AG04449 (cell line): ENCODE data around the gene MATN3.
A peak's percentile ranks its signal among the peaks of the same experiment; 100 is the strongest.

ENCODE experiments used
- CTCF ChIA-PET: fragments of 350-600 bp; formaldehyde crosslinking; extraction: SDS; loops from one replicate; lab custom pipeline; 2021; ENCODE audit warnings: antibody characterized with exemption; lab: Yijun Ruan, JAX
- POLR2A ChIA-PET: fragments of 400-600, 350-600 bp; formaldehyde crosslinking; extraction: SDS; loops from one replicate; lab custom pipeline; 2020; ENCODE audit warnings: antibody characterized with exemption, inconsistent platforms; lab: Yijun Ruan, JAX
- DNase-seq: peaks from one replicate; pipeline ENCODE4 v3.0.0-alpha.2; 2010; ENCODE audit warnings: low read depth, low spot score
- H3K4me3 ChIP-seq: 2 replicates; pipeline ENCODE4 v1.5.1; 2011; ENCODE audit warnings: low read depth, mild to moderate bottlenecking, control low read depth, low read length
- TF ChIP-seq, protein P1 (sequence below): IDR thresholded peaks from one replicate; pipeline ENCODE4 v1.5.1; 2011; ENCODE audit warnings: mild to moderate bottlenecking, moderate library complexity, low read length, control low read depth, inconsistent platforms; ENCODE audit not compliant: insufficient read depth; ENCODE audit errors: missing control alignments

MATN3 gene, protein sequence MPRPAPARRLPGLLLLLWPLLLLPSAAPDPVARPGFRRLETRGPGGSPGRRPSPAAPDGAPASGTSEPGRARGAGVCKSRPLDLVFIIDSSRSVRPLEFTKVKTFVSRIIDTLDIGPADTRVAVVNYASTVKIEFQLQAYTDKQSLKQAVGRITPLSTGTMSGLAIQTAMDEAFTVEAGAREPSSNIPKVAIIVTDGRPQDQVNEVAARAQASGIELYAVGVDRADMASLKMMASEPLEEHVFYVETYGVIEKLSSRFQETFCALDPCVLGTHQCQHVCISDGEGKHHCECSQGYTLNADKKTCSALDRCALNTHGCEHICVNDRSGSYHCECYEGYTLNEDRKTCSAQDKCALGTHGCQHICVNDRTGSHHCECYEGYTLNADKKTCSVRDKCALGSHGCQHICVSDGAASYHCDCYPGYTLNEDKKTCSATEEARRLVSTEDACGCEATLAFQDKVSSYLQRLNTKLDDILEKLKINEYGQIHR

DNA sequence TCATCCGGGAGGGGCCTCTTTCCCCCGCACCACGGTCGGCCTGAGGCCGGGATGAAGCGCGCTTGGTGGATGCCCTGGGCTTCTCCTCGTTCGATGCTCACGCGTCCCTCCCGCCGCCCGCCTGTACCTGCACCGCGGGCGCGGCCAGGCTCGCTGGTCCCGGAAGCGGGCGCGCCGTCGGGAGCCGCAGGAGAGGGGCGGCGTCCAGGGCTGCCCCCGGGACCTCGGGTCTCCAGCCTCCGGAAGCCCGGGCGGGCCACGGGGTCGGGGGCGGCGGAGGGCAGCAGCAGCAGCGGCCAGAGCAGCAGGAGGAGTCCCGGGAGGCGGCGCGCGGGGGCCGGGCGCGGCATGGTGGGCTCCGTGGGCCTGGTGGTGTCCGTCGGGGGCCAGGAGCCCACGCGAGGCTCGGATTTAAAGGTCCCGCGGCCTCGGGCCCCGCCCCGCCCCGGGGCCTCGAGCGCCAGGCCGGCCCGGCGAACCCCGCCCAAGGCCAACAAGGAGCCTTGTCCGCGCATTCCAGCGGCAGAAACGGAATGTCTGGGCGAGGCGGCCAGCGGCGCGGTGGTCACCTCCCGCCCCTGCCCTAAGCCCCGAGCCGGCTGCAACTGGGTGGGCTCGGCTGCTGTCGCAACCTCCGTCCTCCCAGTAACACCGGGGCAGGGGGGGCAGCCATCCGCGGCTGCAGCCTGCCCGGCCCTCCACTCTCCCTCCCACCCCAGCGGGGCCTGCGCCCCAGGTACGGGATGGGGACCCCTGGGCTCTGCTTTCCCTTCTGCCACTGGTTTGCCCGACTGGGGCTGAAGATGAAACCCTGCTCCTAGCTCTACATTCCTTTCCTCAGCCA is at the start of gene MATN3:
TSS of gene MATN3 (minus strand) at position 387 of the 844 bp plus-strand sequence. CDS start at position 350, 37 bp downstream.
- TF ChIP-seq, protein P1, sequence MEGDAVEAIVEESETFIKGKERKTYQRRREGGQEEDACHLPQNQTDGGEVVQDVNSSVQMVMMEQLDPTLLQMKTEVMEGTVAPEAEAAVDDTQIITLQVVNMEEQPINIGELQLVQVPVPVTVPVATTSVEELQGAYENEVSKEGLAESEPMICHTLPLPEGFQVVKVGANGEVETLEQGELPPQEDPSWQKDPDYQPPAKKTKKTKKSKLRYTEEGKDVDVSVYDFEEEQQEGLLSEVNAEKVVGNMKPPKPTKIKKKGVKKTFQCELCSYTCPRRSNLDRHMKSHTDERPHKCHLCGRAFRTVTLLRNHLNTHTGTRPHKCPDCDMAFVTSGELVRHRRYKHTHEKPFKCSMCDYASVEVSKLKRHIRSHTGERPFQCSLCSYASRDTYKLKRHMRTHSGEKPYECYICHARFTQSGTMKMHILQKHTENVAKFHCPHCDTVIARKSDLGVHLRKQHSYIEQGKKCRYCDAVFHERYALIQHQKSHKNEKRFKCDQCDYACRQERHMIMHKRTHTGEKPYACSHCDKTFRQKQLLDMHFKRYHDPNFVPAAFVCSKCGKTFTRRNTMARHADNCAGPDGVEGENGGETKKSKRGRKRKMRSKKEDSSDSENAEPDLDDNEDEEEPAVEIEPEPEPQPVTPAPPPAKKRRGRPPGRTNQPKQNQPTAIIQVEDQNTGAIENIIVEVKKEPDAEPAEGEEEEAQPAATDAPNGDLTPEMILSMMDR, result no peak
- ChIA-PET POLR2A (interaction anchor here (0.6 kb wide), 1 partner anchor 432 kb away, joined by 3 read pairs; no protein-coding TSS in a partner anchor), CTCF (interaction anchor here (0.8 to 6.7 kb wide), 12 partner anchors 9 to 279 kb away, joined by 4 to 349 read pairs (median 58); partner anchors contain the start of gene LAPTM4A)
- DNase-seq, result no peak
- peak within 1 kb of the TSS; percentile 55 for H3K4me3 ChIP-seq

DNA sequence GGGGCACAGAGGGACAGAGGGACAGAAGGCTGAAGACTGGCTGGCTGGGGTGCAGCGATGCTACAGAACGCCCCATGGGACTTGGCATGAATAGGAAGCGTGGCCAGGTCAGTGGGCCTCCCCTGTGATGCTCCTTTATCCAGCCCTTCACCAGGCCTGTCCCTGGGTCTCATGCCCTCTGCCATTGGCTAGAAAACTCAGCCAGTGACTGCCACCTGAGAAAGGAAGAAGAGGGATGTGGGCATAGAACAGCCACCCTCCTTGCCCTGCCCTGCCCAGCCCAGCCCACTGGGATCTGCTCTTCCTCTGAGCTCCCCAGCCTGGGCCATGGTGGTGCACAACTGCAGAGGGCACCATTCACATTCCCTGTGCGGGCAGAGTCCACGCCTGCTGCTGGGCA is 49.5 kb upstream of the MATN3 start:
- POLR2A ChIA-PET, result interaction anchor here (0.6 to 2.4 kb wide), 8 partner anchors 9 to 123 kb away, joined by 3 to 22 read pairs (median 6); partner anchors contain the start of gene LAPTM4A
- TF ChIP-seq, protein P1, result no peak
- CTCF ChIA-PET, result interaction anchor here (0.8 to 3.8 kb wide), 5 partner anchors 10 to 164 kb away, joined by 3 to 21 read pairs (median 6); partner anchors contain the start of gene LAPTM4A
- H3K4me3 ChIP-seq, result no peak overlapping the region
- no peak for DNase-seq

DNA sequence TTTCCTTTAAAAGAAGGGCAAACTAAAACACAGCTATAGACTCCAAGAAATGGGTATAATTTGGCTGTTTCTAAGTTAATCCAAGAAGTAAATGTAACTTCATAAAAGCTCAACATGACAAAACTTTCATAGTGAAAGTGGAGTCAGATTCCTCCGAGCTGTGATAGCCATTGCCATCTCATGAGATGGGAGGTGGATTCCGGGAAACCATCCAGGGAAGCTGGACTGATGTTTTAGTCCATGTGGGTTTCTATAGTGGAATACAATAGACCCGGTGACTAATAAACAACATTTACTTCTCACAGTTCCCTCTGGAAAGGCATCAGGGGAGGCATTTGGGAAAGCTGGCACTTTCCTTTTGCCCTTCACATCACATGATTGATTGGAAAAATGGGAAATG is 49.0 kb upstream of the MATN3 start:
- no peak for DNase-seq
- CTCF ChIA-PET, result interaction anchor here (1.1 to 3.8 kb wide), 5 partner anchors 10 to 164 kb away, joined by 3 to 21 read pairs (median 6); partner anchors contain the start of gene LAPTM4A
- POLR2A ChIA-PET, result interaction anchor here (0.6 to 2.4 kb wide), 3 partner anchors 10 to 124 kb away, joined by 3 to 22 read pairs (median 5); partner anchors contain the start of gene LAPTM4A
- no peak overlapping the region for H3K4me3 ChIP-seq
- TF ChIP-seq, protein P1, result no peak

DNA sequence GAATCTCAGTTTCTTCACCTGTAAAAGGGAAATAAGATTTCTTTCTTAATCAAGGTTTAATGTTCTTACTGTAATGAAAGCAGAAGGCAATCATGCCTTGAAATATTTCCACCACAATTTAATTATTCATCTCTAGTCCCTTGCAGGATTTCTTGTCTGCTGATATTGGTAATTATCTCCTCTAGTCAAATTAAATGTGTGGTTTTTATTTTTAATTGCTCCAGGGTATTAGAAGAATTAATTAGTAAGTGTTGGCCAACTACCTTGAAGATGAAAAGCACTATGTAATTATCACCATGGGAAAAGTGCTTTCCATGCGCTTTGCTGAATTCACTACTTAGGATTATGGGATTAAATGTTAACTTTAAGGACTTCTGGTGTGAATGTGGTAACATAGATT is 47.6 kb upstream of the MATN3 start:
- H3K4me3 ChIP-seq, result no peak overlapping the region
- ChIA-PET POLR2A (no interaction called here), CTCF (interaction anchor here (1.1 to 1.8 kb wide), 5 partner anchors 9 to 45 kb away, joined by 3 to 7 read pairs (median 3); partner anchors contain the start of gene LAPTM4A)
- TF ChIP-seq, protein P1, result no peak
- no peak for DNase-seq

DNA sequence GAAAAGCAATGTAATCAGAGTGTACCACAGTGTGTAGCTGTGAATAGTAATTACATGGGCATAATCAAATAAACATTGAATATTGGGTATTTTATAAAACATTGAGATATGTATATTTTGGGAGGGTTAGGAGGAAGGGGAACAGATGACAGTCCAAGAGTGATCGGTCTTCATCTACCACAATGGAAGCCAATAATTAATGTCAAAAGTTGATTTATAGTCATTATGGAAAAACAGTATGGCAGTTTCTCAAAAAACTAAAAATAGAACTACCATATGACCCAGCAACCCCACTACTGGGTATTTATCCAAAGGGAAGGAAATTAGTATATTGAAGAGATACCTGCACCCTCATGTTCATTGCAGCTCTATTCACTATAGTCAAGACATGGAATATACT is 44.8 kb upstream of the MATN3 start:
- ChIA-PET POLR2A (no interaction called here), CTCF (no interaction called here)
- no peak overlapping the region for H3K4me3 ChIP-seq
- DNase-seq, result no peak
- TF ChIP-seq, protein P1, result no peak
